ENCODE measurements around the gene ART4. TPM values are rescaled to one million over a fixed set of nuclear protein-coding genes. Genes with fewer than 3 reads are reported as not detected.
A peak's percentile ranks its signal among the peaks of the same experiment; 100 is the strongest.

Gene ART4
- polyA plus RNA-seq, 1 donor from 2014 or later, result not detected

DNA sequence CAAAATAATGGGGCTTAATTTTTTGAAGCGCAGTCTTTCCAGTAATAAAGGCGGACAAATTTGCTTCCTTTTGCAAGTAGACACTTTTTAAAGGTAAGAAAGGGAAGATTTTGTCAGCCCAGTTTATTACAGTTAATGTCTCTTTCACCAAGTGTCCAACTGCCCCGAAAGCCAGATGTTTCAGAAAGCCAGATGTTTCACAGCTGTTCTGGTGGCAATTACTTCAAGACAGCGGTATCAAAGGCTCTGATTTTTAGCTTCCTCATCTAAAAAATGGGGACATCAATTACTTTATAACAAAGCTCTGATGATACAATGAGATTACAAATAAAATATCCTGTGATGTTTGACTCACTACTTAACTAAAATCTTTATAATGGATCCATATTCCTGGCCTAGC, 41.1 kb downstream of the ART4 start:
- Histone ChIP-seq H3K27me3 (ENCODE audit: insufficient read depth, low read depth, low read length) (no peaks in the 10 kb centered on the region), H3K27ac (ENCODE audit: low read length) (peak overlapping the region; percentile 93), H3K79me2 (replicated peaks; ENCODE audit: insufficient read depth, low read length) (peaks cover 50% of the 10 kb centered on the region), H4K20me1 (ENCODE audit: insufficient read depth) (no peaks in the 10 kb centered on the region), H3F3A (ENCODE audit: insufficient read depth, low read length, poor library complexity, severe bottlenecking) (no peaks in the 10 kb centered on the region), H3K9ac (ENCODE audit: low read length) (peak overlapping the region; percentile 97), H3K9me3 (ENCODE audit: low read length) (no peaks in the 10 kb centered on the region), H3K4me2 (ENCODE audit: low read length) (peak overlapping the region; percentile 86), H2AFZ (ENCODE audit: low read depth, low read length) (no peak overlapping the region), H3K4me3 (ENCODE audit: low read length) (peak overlapping the region; percentile 78), H3K36me3 (ENCODE audit: insufficient read depth, low read length) (peaks cover 14% of the 10 kb centered on the region), H3K9me2 (ENCODE audit: insufficient read depth, low read length) (no peaks in the 10 kb centered on the region)
- no peak for TF ChIP-seq EP300 (conservative IDR thresholded peaks at IDR 0.05; ENCODE audit: poor library complexity, severe bottlenecking)
- no peak for TF ChIP-seq EZH2 (IDR thresholded peaks at IDR 0.05; ENCODE audit: borderline replicate concordance, insufficient read depth, low read length, poor library complexity, severe bottlenecking)
- no peak for TF ChIP-seq SMC3 (conservative IDR thresholded peaks at IDR 0.05; ENCODE audit: poor library complexity)
- no peak for TF ChIP-seq RAD21 (conservative IDR thresholded peaks at IDR 0.05)
- TF ChIP-seq TAF1 (IDR thresholded peaks at IDR 0.05; ENCODE audit: low read depth), result no peak
- TF ChIP-seq, protein P1, sequence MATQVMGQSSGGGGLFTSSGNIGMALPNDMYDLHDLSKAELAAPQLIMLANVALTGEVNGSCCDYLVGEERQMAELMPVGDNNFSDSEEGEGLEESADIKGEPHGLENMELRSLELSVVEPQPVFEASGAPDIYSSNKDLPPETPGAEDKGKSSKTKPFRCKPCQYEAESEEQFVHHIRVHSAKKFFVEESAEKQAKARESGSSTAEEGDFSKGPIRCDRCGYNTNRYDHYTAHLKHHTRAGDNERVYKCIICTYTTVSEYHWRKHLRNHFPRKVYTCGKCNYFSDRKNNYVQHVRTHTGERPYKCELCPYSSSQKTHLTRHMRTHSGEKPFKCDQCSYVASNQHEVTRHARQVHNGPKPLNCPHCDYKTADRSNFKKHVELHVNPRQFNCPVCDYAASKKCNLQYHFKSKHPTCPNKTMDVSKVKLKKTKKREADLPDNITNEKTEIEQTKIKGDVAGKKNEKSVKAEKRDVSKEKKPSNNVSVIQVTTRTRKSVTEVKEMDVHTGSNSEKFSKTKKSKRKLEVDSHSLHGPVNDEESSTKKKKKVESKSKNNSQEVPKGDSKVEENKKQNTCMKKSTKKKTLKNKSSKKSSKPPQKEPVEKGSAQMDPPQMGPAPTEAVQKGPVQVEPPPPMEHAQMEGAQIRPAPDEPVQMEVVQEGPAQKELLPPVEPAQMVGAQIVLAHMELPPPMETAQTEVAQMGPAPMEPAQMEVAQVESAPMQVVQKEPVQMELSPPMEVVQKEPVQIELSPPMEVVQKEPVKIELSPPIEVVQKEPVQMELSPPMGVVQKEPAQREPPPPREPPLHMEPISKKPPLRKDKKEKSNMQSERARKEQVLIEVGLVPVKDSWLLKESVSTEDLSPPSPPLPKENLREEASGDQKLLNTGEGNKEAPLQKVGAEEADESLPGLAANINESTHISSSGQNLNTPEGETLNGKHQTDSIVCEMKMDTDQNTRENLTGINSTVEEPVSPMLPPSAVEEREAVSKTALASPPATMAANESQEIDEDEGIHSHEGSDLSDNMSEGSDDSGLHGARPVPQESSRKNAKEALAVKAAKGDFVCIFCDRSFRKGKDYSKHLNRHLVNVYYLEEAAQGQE (IDR thresholded peaks at IDR 0.05; ENCODE audit: borderline replicate concordance), result no peak
- no peak for TF ChIP-seq POLR2AphosphoS5 (IDR thresholded peaks at IDR 0.05)
- no peak for TF ChIP-seq MXI1 (conservative IDR thresholded peaks at IDR 0.05; ENCODE audit: poor library complexity, severe bottlenecking)
- TF ChIP-seq, protein P2, sequence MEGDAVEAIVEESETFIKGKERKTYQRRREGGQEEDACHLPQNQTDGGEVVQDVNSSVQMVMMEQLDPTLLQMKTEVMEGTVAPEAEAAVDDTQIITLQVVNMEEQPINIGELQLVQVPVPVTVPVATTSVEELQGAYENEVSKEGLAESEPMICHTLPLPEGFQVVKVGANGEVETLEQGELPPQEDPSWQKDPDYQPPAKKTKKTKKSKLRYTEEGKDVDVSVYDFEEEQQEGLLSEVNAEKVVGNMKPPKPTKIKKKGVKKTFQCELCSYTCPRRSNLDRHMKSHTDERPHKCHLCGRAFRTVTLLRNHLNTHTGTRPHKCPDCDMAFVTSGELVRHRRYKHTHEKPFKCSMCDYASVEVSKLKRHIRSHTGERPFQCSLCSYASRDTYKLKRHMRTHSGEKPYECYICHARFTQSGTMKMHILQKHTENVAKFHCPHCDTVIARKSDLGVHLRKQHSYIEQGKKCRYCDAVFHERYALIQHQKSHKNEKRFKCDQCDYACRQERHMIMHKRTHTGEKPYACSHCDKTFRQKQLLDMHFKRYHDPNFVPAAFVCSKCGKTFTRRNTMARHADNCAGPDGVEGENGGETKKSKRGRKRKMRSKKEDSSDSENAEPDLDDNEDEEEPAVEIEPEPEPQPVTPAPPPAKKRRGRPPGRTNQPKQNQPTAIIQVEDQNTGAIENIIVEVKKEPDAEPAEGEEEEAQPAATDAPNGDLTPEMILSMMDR (IDR thresholded peaks at IDR 0.05; ENCODE audit: poor library complexity, severe bottlenecking), result no peak

- Histone ChIP-seq H3K36me3 (ENCODE audit: insufficient read depth, low read length) (peaks cover 35% of the 10 kb centered on the region), H4K20me1 (ENCODE audit: insufficient read depth) (no peaks in the 10 kb centered on the region), H3K4me3 (ENCODE audit: low read length) (no peak overlapping the region), H3K9me2 (ENCODE audit: insufficient read depth, low read length) (no peaks in the 10 kb centered on the region), H3K4me2 (ENCODE audit: low read length) (no peak overlapping the region), H3K27me3 (ENCODE audit: insufficient read depth, low read depth, low read length) (no peaks in the 10 kb centered on the region), H3K27ac (ENCODE audit: low read length) (no peak overlapping the region), H3F3A (ENCODE audit: insufficient read depth, low read length, poor library complexity, severe bottlenecking) (no peaks in the 10 kb centered on the region), H3K79me2 (replicated peaks; ENCODE audit: insufficient read depth, low read length) (peaks cover 23% of the 10 kb centered on the region), H2AFZ (ENCODE audit: low read depth, low read length) (no peak overlapping the region), H3K9ac (ENCODE audit: low read length) (no peak overlapping the region), H3K9me3 (ENCODE audit: low read length) (no peaks in the 10 kb centered on the region)
- TF ChIP-seq, protein P2 (IDR thresholded peaks at IDR 0.05; ENCODE audit: poor library complexity, severe bottlenecking), result no peak
- TF ChIP-seq POLR2AphosphoS5 (IDR thresholded peaks at IDR 0.05) (no peak), EZH2 (IDR thresholded peaks at IDR 0.05; ENCODE audit: borderline replicate concordance, insufficient read depth, low read length, poor library complexity, severe bottlenecking) (no peak), MXI1 (conservative IDR thresholded peaks at IDR 0.05; ENCODE audit: poor library complexity, severe bottlenecking) (no peak), SMC3 (conservative IDR thresholded peaks at IDR 0.05; ENCODE audit: poor library complexity) (no peak), TAF1 (IDR thresholded peaks at IDR 0.05; ENCODE audit: low read depth) (no peak), EP300 (conservative IDR thresholded peaks at IDR 0.05; ENCODE audit: poor library complexity, severe bottlenecking) (no peak), RAD21 (conservative IDR thresholded peaks at IDR 0.05) (no peak)
- TF ChIP-seq, protein P1 (IDR thresholded peaks at IDR 0.05; ENCODE audit: borderline replicate concordance), result no peak
Measured at GRCh38 chr12:14795028-14795448, 48.3 kb downstream of the ART4 start.

Data from neural cell (in vitro differentiated cells).